Astrocyte (in vitro differentiated cells and primary cell): ENCODE data around the gene OPCML.

Experiments used
- CTCF ChIP-seq: IDR thresholded peaks from 2 replicates; pipeline ENCODE4 v1.5.1; 2011; ENCODE audit warnings: low read depth, mild to moderate bottlenecking, inconsistent platforms, low read length, moderate library complexity; ENCODE audit not compliant: insufficient read depth
- EZH2 ChIP-seq: IDR thresholded peaks from 2 replicates; pipeline ENCODE4 v1.6.1; 2012; ENCODE audit warnings: mild to moderate bottlenecking, low read length, inconsistent platforms; ENCODE audit not compliant: insufficient read depth

GRCh38 chr11:132639986-132640385 is 892.3 kb downstream of the OPCML start:
- TF ChIP-seq CTCF (no peak), EZH2 (no peak)
